GM21423 (cell line): ENCODE measurements around the gene ALOX5AP.
"Not testable (repeated sequence)": the region's sequence is repeated elsewhere in the genome, so short reads cannot be mapped to it uniquely, and the experiment has no call there.

Experiments used
- ATAC-seq: cut with Tn5 transposase; IDR thresholded peaks from one replicate; pipeline ENCODE4 v1.9.1; 2021; ENCODE audit warnings: mild to moderate bottlenecking, moderate library complexity; ENCODE audit not compliant: unreplicated experiment

ALOX5AP gene

GRCh38 chr13:30736461-30737320 lies 1.3 kb downstream of the ALOX5AP start:
- no peak for ATAC-seq

- ATAC-seq, result no peak
Measured at GRCh38 chr13:30737511-30738337, 2.4 kb downstream of the ALOX5AP start.

GRCh38 chr13:30738526-30739236 lies 3.3 kb downstream of the ALOX5AP start:
- no peak for ATAC-seq

- ATAC-seq, result no peak
Measured at GRCh38 chr13:30739237-30739528, 3.8 kb downstream of the ALOX5AP start.

- ATAC-seq, result peak; percentile 29
Measured at GRCh38 chr13:30739761-30740642, 4.7 kb downstream of the ALOX5AP start.

- no peak for ATAC-seq
Measured at GRCh38 chr13:30742901-30743300, 7.6 kb downstream of the ALOX5AP start.

- no peak for ATAC-seq
Measured at GRCh38 chr13:30743319-30744055, 8.1 kb downstream of the ALOX5AP start.

GRCh38 chr13:30744056-30744680 lies 8.8 kb downstream of the ALOX5AP start:
- ATAC-seq, result peak; percentile 95

- ATAC-seq, result no peak
Measured at GRCh38 chr13:30744681-30745077, 9.3 kb downstream of the ALOX5AP start.

GRCh38 chr13:30745906-30746686 lies 10.8 kb downstream of the ALOX5AP start:
- no peak for ATAC-seq

GRCh38 chr13:30746791-30747190 lies 11.4 kb downstream of the ALOX5AP start:
- ATAC-seq, result no peak

- ATAC-seq, result not testable (repeated sequence)
Measured at GRCh38 chr13:30747845-30748244, 12.5 kb downstream of the ALOX5AP start.

- ATAC-seq, result no peak
Measured at GRCh38 chr13:30748717-30749116, 13.4 kb downstream of the ALOX5AP start.

GRCh38 chr13:30750036-30750435 lies 14.7 kb downstream of the ALOX5AP start:
- ATAC-seq, result no peak

GRCh38 chr13:30751183-30751933 lies 16.0 kb downstream of the ALOX5AP start:
- no peak for ATAC-seq

GRCh38 chr13:30752201-30752797 lies 17.0 kb downstream of the ALOX5AP start:
- no peak for ATAC-seq

GRCh38 chr13:30753030-30753616 lies 17.8 kb downstream of the ALOX5AP start:
- ATAC-seq, result no peak
